ENCODE measurements around the gene TP63. TPM values are rescaled to one million over a fixed set of nuclear protein-coding genes. Genes with fewer than 3 reads are reported as not detected.

The TP63 gene
- total RNA-seq, 4 donors from 2014 or later, result 0.27 TPM; not detected in 3

- Histone ChIP-seq H3K4me3 (no peak overlapping the region), H3K9me3 (no peaks in the 10 kb centered on the region), H3K4me1 (no peaks in the 10 kb centered on the region), H3K36me3 (no peaks in the 10 kb centered on the region), H3K27ac (no peak overlapping the region), H3K27me3 (no peaks in the 10 kb centered on the region)
- TF ChIP-seq POLR2A (IDR thresholded peaks at IDR 0.05), result no peak
- DNase-seq, result no peak
These were observed 181.7 kb downstream of the TP63 start for GRCh38 chr3:189812806-189813465.

DNA sequence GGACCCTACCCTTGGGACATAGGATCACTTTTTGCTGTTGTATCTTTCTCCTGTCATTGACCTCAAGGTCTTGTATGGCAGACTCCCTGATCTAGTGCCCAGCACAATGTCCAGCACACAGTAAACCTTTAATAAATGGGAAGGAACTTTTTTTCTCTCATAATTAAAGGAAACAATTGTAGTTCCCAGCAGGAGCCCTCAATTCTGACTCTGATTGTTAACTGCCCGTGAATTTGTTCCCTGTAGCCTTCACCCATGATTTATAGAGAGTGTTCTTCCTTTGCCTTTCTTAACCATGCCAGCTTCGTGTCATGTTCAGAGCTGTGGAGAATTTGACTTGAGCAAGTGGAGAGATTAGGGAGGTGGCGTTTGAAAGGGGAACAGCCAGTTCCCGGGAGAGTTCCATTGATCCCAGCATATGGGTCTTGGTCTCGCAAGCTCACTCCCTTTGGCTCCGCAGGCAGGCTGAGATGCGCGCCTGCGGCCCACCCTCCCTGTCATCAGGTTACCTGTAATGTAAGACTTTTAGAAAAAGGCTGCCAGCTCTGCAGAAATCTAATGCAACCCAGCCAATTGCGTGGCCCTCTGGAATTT lies 182.6 kb downstream of the TP63 start:
- H3K36me3 ChIP-seq, result no peaks in the 10 kb centered on the region
- H3K4me3 ChIP-seq, result no peak overlapping the region
- H3K27me3 ChIP-seq, result no peaks in the 10 kb centered on the region
- H3K9me3 ChIP-seq, result no peaks in the 10 kb centered on the region
- no peak overlapping the region for H3K27ac ChIP-seq
- no peaks in the 10 kb centered on the region for H3K4me1 ChIP-seq
- DNase-seq, result no peak
- TF ChIP-seq POLR2A (IDR thresholded peaks at IDR 0.05), result no peak
- TF ChIP-seq, protein P1, sequence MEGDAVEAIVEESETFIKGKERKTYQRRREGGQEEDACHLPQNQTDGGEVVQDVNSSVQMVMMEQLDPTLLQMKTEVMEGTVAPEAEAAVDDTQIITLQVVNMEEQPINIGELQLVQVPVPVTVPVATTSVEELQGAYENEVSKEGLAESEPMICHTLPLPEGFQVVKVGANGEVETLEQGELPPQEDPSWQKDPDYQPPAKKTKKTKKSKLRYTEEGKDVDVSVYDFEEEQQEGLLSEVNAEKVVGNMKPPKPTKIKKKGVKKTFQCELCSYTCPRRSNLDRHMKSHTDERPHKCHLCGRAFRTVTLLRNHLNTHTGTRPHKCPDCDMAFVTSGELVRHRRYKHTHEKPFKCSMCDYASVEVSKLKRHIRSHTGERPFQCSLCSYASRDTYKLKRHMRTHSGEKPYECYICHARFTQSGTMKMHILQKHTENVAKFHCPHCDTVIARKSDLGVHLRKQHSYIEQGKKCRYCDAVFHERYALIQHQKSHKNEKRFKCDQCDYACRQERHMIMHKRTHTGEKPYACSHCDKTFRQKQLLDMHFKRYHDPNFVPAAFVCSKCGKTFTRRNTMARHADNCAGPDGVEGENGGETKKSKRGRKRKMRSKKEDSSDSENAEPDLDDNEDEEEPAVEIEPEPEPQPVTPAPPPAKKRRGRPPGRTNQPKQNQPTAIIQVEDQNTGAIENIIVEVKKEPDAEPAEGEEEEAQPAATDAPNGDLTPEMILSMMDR (IDR thresholded peaks at IDR 0.05), result no peak

- TF ChIP-seq, protein P1 (IDR thresholded peaks at IDR 0.05), result no peak
- no peak for TF ChIP-seq POLR2A (IDR thresholded peaks at IDR 0.05)
- no peak overlapping the region for H3K27ac ChIP-seq
- no peak overlapping the region for H3K4me3 ChIP-seq
- H3K9me3 ChIP-seq, result no peaks in the 10 kb centered on the region
- H3K27me3 ChIP-seq, result no peaks in the 10 kb centered on the region
- no peaks in the 10 kb centered on the region for H3K4me1 ChIP-seq
- no peak for DNase-seq
- H3K36me3 ChIP-seq, result no peaks in the 10 kb centered on the region
These were observed 189.2 kb downstream of the TP63 start for GRCh38 chr3:189820365-189820720.

- no peaks in the 10 kb centered on the region for H3K4me1 ChIP-seq
- TF ChIP-seq POLR2A (IDR thresholded peaks at IDR 0.05), result no peak
- TF ChIP-seq, protein P1 (IDR thresholded peaks at IDR 0.05), result no peak
- H3K4me3 ChIP-seq, result no peak overlapping the region
- DNase-seq, result no peak
- H3K27ac ChIP-seq, result no peak overlapping the region
- H3K27me3 ChIP-seq, result no peaks in the 10 kb centered on the region
- H3K9me3 ChIP-seq, result no peaks in the 10 kb centered on the region
- H3K36me3 ChIP-seq, result no peaks in the 10 kb centered on the region
These were observed 190.1 kb downstream of the TP63 start for GRCh38 chr3:189821262-189821661.

GRCh38 chr3:189822726-189823125 lies 191.5 kb downstream of the TP63 start:
- no peak for TF ChIP-seq POLR2A (IDR thresholded peaks at IDR 0.05)
- TF ChIP-seq, protein P1 (IDR thresholded peaks at IDR 0.05), result no peak
- H3K9me3 ChIP-seq, result no peaks in the 10 kb centered on the region
- H3K36me3 ChIP-seq, result no peaks in the 10 kb centered on the region
- no peak for DNase-seq
- no peak overlapping the region for H3K27ac ChIP-seq
- no peak overlapping the region for H3K4me3 ChIP-seq
- H3K4me1 ChIP-seq, result no peaks in the 10 kb centered on the region
- H3K27me3 ChIP-seq, result no peaks in the 10 kb centered on the region

- Histone ChIP-seq H3K4me1 (no peaks in the 10 kb centered on the region), H3K27ac (no peak overlapping the region), H3K36me3 (no peaks in the 10 kb centered on the region), H3K27me3 (no peaks in the 10 kb centered on the region), H3K9me3 (no peaks in the 10 kb centered on the region), H3K4me3 (no peak overlapping the region)
- no peak for TF ChIP-seq POLR2A (IDR thresholded peaks at IDR 0.05)
- TF ChIP-seq, protein P1 (IDR thresholded peaks at IDR 0.05), result no peak
- no peak for DNase-seq
These were observed 193.6 kb downstream of the TP63 start for GRCh38 chr3:189824629-189825312.

All from Peyer's patch (tissue), 4 donors.